Thyroid gland (tissue), 4 donors: Measurements from ENCODE around the gene RTTN. TPM values are rescaled to one million over a fixed set of nuclear protein-coding genes. Genes with fewer than 3 reads are reported as not detected.

Experiments used
- DNase-seq, 2 donors: peaks; one replicate each; pipeline ENCODE4 v3.0.0-alpha.2; 2019
- H3K27ac ChIP-seq, 3 donors: fragments of 200-600 bp; sonication (generic); 1 replicate in 2 of 3; 2 replicates in 1 of 3; pipeline ENCODE4 v1.5.1; 2016 to 2019; ENCODE audit warnings: mild to moderate bottlenecking in 1 of 3, moderate library complexity in 1 of 3
- H3K27me3 ChIP-seq: fragments of 200-600 bp; sonication (generic); one replicate; pipeline ENCODE4 v1.5.1; 2019
- H3K36me3 ChIP-seq, 2 donors: fragments of 200-600 bp; sonication (generic); one replicate each; pipeline ENCODE4 v1.5.1; 2016 to 2019
- H3K4me1 ChIP-seq, 2 donors: fragments of 200-600 bp; sonication (generic); one replicate each; pipeline ENCODE4 v1.5.1; 2017 to 2019
- H3K4me3 ChIP-seq, 3 donors: fragments of 200-600 bp; sonication (generic); replicated peaks in 1 of 3; 1 replicate in 2 of 3; 2 replicates in 1 of 3; pipeline ENCODE4 v1.5.1; 2016; ENCODE audit warnings: mild to moderate bottlenecking in 1 of 3
- H3K9me3 ChIP-seq: fragments of 200-600 bp; sonication (generic); one replicate; pipeline ENCODE4 v1.5.1; 2017
- POLR2A ChIP-seq, 2 donors: fragments of 450-650 bp; IDR thresholded peaks; one replicate each; pipeline ENCODE4 v1.6.1; 2017; ENCODE audit warnings: antibody characterized with exemption in 2 of 2, mild to moderate bottlenecking in 2 of 2, moderate library complexity in 1 of 2
- WGBS, 2 donors: methylation state at CpG; one replicate each; pipeline ENCODE4 v1.1.5; 2017; 5-methylcytosine and 5-hydroxymethylcytosine counted together
- intact Hi-C: fragments of 100-400 bp; cut with DNase I; formaldehyde crosslinking; loops from one replicate; pipeline ENCODE4 v1.15.1; 2023
- total RNA-seq, 4 donors: library from RNA; depleted of rRNA; stranded (reverse); fragments of >200 nt; gene quantifications; one replicate each; pipeline ENCODE4 v1.2.3, GENCODE V29; 2016
- TF ChIP-seq, protein P1 (sequence below), 6 experiments: fragments of 200-600 bp in 3 of 6; fragments of 450-650 bp in 3 of 6; sonication (generic) in 3 of 6; IDR thresholded peaks; one replicate each; pipeline ENCODE4 v1.5.1; 2016 to 2019; ENCODE audit warnings: antibody characterized with exemption in 6 of 6, mild to moderate bottlenecking in 2 of 6, inconsistent platforms in 1 of 6, moderate library complexity in 1 of 6

Gene RTTN
- total RNA-seq, 4 donors from 2014 or later, result 12.6 to 34.6 (median 19.3) TPM

GRCh38 chr18:70082430-70082829 is 123.1 kb downstream of the RTTN start:
- no peak for TF ChIP-seq POLR2A (IDR thresholded peaks at IDR 0.05)
- TF ChIP-seq, protein P1, sequence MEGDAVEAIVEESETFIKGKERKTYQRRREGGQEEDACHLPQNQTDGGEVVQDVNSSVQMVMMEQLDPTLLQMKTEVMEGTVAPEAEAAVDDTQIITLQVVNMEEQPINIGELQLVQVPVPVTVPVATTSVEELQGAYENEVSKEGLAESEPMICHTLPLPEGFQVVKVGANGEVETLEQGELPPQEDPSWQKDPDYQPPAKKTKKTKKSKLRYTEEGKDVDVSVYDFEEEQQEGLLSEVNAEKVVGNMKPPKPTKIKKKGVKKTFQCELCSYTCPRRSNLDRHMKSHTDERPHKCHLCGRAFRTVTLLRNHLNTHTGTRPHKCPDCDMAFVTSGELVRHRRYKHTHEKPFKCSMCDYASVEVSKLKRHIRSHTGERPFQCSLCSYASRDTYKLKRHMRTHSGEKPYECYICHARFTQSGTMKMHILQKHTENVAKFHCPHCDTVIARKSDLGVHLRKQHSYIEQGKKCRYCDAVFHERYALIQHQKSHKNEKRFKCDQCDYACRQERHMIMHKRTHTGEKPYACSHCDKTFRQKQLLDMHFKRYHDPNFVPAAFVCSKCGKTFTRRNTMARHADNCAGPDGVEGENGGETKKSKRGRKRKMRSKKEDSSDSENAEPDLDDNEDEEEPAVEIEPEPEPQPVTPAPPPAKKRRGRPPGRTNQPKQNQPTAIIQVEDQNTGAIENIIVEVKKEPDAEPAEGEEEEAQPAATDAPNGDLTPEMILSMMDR (IDR thresholded peaks at IDR 0.05), result no peak
- Histone ChIP-seq H3K4me1 (no peaks in the 10 kb centered on the region), H3K27ac (no peak overlapping the region), H3K36me3 (no peaks in the 10 kb centered on the region), H3K27me3 (no peaks in the 10 kb centered on the region), H3K4me3 (no peak overlapping the region), H3K9me3 (no peaks in the 10 kb centered on the region)
- 84 to 90% methylated on average over 2 of the region's 2 CpGs for WGBS, 2 donors
- intact Hi-C loops, result no loop called here
- no peak for DNase-seq

GRCh38 chr18:70078106-70078505 is 127.4 kb downstream of the RTTN start:
- TF ChIP-seq, protein P1 (IDR thresholded peaks at IDR 0.05), result no peak
- TF ChIP-seq POLR2A (IDR thresholded peaks at IDR 0.05), result no peak

GRCh38 chr18:70075906-70076305 is 129.6 kb downstream of the RTTN start:
- no peak overlapping the region for H3K4me3 ChIP-seq
- TF ChIP-seq POLR2A (IDR thresholded peaks at IDR 0.05), result no peak
- TF ChIP-seq, protein P1 (IDR thresholded peaks at IDR 0.05), result no peak
- intact Hi-C loops, result no loop called here
- H3K36me3 ChIP-seq, result no peaks in the 10 kb centered on the region
- no peaks in the 10 kb centered on the region for H3K4me1 ChIP-seq
- no peaks in the 10 kb centered on the region for H3K27me3 ChIP-seq
- H3K27ac ChIP-seq, result no peak overlapping the region
- no peak for DNase-seq
- no peaks in the 10 kb centered on the region for H3K9me3 ChIP-seq

More at GRCh38 chr18:70078106-70078505, 127.4 kb downstream of the RTTN start:
- H3K36me3 ChIP-seq, result no peaks in the 10 kb centered on the region
- H3K27ac ChIP-seq, result no peak overlapping the region
- no peaks in the 10 kb centered on the region for H3K4me1 ChIP-seq
- intact Hi-C loops, result no loop called here
- DNase-seq, result no peak
- H3K4me3 ChIP-seq, result no peak overlapping the region
- no peaks in the 10 kb centered on the region for H3K27me3 ChIP-seq
- no peaks in the 10 kb centered on the region for H3K9me3 ChIP-seq

- no peaks in the 10 kb centered on the region for H3K36me3 ChIP-seq
- intact Hi-C loops, result no loop called here
- H3K4me1 ChIP-seq, result no peaks in the 10 kb centered on the region
- no peak for DNase-seq
- TF ChIP-seq POLR2A (IDR thresholded peaks at IDR 0.05), result no peak
- TF ChIP-seq, protein P1 (IDR thresholded peaks at IDR 0.05), result no peak
- no peaks in the 10 kb centered on the region for H3K9me3 ChIP-seq
- no peaks in the 10 kb centered on the region for H3K27me3 ChIP-seq
- WGBS, 2 donors, result 94 to 97% methylated on average over 1 of the region's 1 CpG
- no peak overlapping the region for H3K27ac ChIP-seq
- H3K4me3 ChIP-seq, result no peak overlapping the region
Measured at GRCh38 chr18:70074116-70074515, 131.4 kb downstream of the RTTN start.

DNA sequence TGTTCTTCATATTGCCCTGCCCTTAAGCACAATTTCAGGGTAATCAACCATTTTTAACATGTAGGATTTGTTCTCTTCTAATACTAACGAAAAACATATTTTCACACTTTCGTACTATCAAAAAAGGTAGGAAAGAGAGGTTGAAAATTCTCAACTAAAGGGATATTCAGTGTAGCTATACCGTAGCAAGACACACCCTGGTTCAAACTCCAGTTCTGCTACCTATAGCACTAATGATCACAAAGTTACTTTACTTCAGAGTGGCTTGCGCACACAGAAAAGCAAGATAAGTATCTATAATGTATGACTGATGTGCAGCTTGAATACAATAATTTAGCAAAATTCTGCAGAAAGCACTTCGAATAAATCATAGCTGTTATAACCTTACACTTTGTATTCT is 132.1 kb downstream of the RTTN start:
- DNase-seq, result no peak
- H3K36me3 ChIP-seq, result no peaks in the 10 kb centered on the region
- H3K27ac ChIP-seq, result no peak overlapping the region
- no peak for TF ChIP-seq POLR2A (IDR thresholded peaks at IDR 0.05)
- TF ChIP-seq, protein P1 (IDR thresholded peaks at IDR 0.05), result no peak
- H3K9me3 ChIP-seq, result no peaks in the 10 kb centered on the region
- 92 to 93% methylated on average over 5 of the region's 5 CpGs for WGBS, 2 donors
- no peak overlapping the region for H3K4me3 ChIP-seq
- H3K27me3 ChIP-seq, result no peaks in the 10 kb centered on the region
- intact Hi-C loops, result no loop called here
- H3K4me1 ChIP-seq, result no peaks in the 10 kb centered on the region
